SH-SY5Y (cell line): ENCODE results near the gene PPIAL4G.
"Not testable (repeated sequence)": the region's sequence is repeated elsewhere in the genome, so short reads cannot be mapped to it uniquely, and the experiment has no call there.

ENCODE experiments used
- GATA2 ChIP-seq: IDR thresholded peaks from 2 replicates; pipeline ENCODE4 v1.6.1; 2011; ENCODE audit warnings: mild to moderate bottlenecking, low read depth, low read length
- GATA3 ChIP-seq: IDR thresholded peaks from 2 replicates; pipeline ENCODE4 v1.6.1; 2011; ENCODE audit warnings: low read depth, mild to moderate bottlenecking, low read length, moderate library complexity

DNA sequence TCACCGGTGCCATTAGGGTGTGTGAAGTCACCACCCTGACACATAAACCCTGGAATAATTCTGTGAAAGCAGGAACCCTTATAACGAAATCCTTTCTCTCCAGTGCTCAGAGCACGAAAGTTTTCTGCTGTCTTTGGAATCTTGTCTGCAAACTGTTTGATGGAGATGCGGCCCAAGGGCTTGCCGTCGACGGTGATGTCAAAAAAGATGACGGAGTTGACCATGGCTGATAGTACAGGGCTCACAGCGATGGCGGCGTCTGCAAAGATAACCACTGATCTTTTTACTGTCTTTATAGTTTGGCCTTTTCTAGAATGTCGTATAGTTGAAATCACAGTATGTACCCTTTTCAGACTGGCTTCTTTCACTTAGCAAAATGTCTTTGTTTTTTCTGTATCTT is at the start of gene PPIAL4G:
- not testable (repeated sequence) for TF ChIP-seq GATA2, GATA3
